ENCODE results near the gene DUSP7.

GRCh38 chr3:52076896-52077780, 20.8 kb upstream of the DUSP7 start:
- TF ChIP-seq POLR2A (IDR thresholded peaks at IDR 0.05), result no peak
- TF ChIP-seq POLR2AphosphoS5 (IDR thresholded peaks at IDR 0.05), result no peak
- no peak for TF ChIP-seq CTCF (IDR thresholded peaks at IDR 0.05)
- TF ChIP-seq EP300 (IDR thresholded peaks at IDR 0.05; ENCODE audit: low read depth), result no peak

All from transverse colon (tissue), 4 donors.